Activated naive CD4-positive, alpha-beta T cell treated with anti-CD3 and anti-CD28 coated beads, Interleukin-2, amount 10 ng/mL, durations not matched to agents 7 days and 5 days (primary cell): Measurements from ENCODE around the gene PLXDC1.
"Not testable (repeated sequence)": the region's sequence is repeated elsewhere in the genome, so short reads cannot be mapped to it uniquely, and the experiment has no call there.

Experiments
- CTCF ChIA-PET: fragments of 350-600 bp; sonication (Branson Sonifier 250); formaldehyde crosslinking; loops from one replicate; lab custom pipeline; 2021; ENCODE audit warnings: antibody characterized with exemption; lab: Charles Lee
- DNase-seq: peaks from one replicate; pipeline ENCODE4 v3.0.0-alpha.2; 2020
- H3K27ac Mint-ChIP-seq: one replicate; pipeline ENCODE4 v1.8.0; 2021; ENCODE audit warnings: mild to moderate bottlenecking, moderate library complexity, mixed read lengths
- H3K27me3 Mint-ChIP-seq: one replicate; pipeline ENCODE4 v1.8.0; 2021; ENCODE audit warnings: mild to moderate bottlenecking, mixed read lengths
- H3K36me3 Mint-ChIP-seq: one replicate; pipeline ENCODE4 v1.8.0; 2021; ENCODE audit warnings: mixed read lengths
- H3K4me1 Mint-ChIP-seq: one replicate; pipeline ENCODE4 v1.8.0; 2021; ENCODE audit warnings: mixed read lengths
- H3K4me3 Mint-ChIP-seq: one replicate; pipeline ENCODE4 v1.8.0; 2021; ENCODE audit warnings: mild to moderate bottlenecking, moderate library complexity, mixed read lengths
- H3K9me3 Mint-ChIP-seq: one replicate; pipeline ENCODE4 v1.8.0; 2021; ENCODE audit warnings: mixed read lengths

Gene PLXDC1

DNA sequence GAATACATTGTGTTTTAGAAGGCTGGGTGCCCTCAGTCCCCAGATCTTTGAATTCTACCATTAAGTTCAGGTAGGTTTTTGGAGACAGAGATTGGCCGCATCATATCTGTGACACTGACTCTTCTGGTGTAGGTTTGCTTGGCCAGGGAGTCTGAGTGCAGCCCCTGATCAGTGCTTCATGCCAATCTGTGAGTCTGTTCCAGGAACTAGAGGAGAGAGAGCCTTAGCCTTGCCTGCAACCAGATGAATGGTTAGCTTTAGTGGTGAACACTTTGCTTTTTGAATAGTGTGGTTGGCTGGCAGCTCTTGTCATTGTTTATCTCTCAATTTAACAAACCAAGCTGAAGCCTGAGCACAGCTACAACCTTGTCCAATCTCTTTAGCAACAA is 87.8 kb downstream of the PLXDC1 start:
- Mint-ChIP-seq H3K27me3 (peaks cover 18% of the 10 kb centered on the region), H3K27ac (no peak overlapping the region), H3K9me3 (no peaks in the 10 kb centered on the region), H3K4me3 (no peak overlapping the region), H3K36me3 (no peaks in the 10 kb centered on the region), H3K4me1 (peaks cover 15% of the 10 kb centered on the region)
- CTCF ChIA-PET, result interaction anchor here (1.3 to 2.3 kb wide), 2 partner anchors 29 to 80 kb away, joined by 4 to 11 read pairs; no protein-coding TSS in a partner anchor
- DNase-seq, result no peak

DNA sequence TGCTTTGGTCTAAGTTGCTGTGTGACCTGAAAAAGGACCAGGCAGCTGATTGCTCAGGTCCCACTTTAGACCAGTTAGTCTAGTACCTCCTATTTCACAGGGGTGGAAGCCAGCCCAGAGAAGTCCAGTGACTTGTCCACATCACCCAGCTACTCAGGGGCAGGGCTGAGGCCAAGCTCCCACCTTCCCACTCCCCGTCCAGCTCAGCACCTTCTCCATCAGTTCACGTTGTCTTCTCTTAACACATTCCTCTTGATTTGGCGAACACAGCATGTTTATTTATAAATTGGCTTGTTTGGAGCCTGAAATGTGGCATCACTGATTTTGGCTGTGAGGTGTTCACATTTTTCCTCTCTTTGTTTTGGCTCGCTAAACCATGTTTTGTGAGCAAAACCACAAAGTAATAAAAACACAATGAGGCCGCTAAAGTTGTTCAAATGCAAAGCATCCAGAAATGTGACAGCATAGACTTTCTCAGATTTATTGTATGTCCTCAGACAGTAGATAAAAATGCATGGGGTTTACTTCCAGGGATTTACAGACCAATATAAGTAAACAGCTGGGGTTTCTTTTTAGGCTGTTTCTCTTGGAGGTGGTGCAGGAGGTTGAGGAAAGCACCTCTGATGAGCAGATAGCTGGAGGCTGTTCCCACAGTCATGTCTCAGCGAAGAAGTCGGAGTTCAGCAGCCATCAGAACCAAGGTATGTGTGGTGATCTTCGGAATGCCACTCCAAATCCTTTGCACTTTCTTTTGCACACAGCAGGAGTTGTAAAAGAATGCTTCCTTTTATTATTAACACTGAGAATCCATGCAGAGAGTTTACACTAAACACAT is 88.4 kb downstream of the PLXDC1 start:
- CTCF ChIA-PET, result interaction anchor here (0.6 to 1.3 kb wide), 3 partner anchors 29 to 396 kb away, joined by 3 to 6 read pairs (median 4); no protein-coding TSS in a partner anchor
- H3K4me1 Mint-ChIP-seq, result peaks cover 21% of the 10 kb centered on the region
- H3K36me3 Mint-ChIP-seq, result no peaks in the 10 kb centered on the region
- DNase-seq, result no peak
- H3K4me3 Mint-ChIP-seq, result no peak overlapping the region
- H3K9me3 Mint-ChIP-seq, result no peaks in the 10 kb centered on the region
- H3K27me3 Mint-ChIP-seq, result peaks cover 18% of the 10 kb centered on the region
- peak overlapping the region; percentile 24 for H3K27ac Mint-ChIP-seq

GRCh38 chr17:39058524-39058923 is 92.9 kb downstream of the PLXDC1 start:
- no peak for DNase-seq
- CTCF ChIA-PET, result interaction anchor here (1.7 to 3.3 kb wide), 2 partner anchors 75 to 95 kb away, joined by 4 to 13 read pairs; no protein-coding TSS in a partner anchor
- Mint-ChIP-seq H3K36me3 (peaks cover 1% of the 10 kb centered on the region), H3K27me3 (peaks cover 27% of the 10 kb centered on the region), H3K9me3 (peaks cover 3% of the 10 kb centered on the region), H3K4me3 (no peak overlapping the region), H3K4me1 (peaks cover 40% of the 10 kb centered on the region), H3K27ac (no peak overlapping the region)

DNA sequence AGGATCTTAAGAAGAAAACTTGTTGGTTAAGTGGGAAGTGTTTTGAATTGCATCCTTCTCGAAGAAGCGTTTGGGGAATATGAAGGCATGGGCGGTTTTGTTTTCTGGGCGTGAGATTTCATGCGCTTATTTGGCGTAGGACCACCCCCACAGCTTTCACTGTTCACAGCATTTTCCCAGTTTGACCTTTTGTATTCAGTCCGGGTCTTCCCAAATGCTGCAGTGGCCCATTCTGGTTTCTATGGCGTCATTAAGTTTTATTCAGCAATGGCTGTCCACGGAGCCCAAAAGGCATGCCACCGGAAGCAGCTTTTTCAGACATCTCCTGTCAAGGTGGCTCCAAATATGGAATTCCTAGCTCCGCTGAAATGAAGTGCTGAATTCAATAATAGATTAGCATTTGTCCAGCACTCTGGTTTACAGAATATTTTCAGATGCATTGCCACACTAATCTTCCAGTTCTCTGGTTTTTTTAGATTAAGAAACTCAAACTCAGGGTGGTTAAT is 93.7 kb downstream of the PLXDC1 start:
- Mint-ChIP-seq H3K9me3 (peaks cover 3% of the 10 kb centered on the region), H3K4me1 (peaks cover 32% of the 10 kb centered on the region), H3K4me3 (peak overlapping the region; percentile 81), H3K36me3 (peaks cover 1% of the 10 kb centered on the region), H3K27me3 (peaks cover 27% of the 10 kb centered on the region), H3K27ac (peak overlapping the region; percentile 90)
- CTCF ChIA-PET, result interaction anchor here (1.7 to 3.3 kb wide), 4 partner anchors 75 to 117 kb away, joined by 4 to 13 read pairs (median 8); no protein-coding TSS in a partner anchor
- no peak for DNase-seq

DNA sequence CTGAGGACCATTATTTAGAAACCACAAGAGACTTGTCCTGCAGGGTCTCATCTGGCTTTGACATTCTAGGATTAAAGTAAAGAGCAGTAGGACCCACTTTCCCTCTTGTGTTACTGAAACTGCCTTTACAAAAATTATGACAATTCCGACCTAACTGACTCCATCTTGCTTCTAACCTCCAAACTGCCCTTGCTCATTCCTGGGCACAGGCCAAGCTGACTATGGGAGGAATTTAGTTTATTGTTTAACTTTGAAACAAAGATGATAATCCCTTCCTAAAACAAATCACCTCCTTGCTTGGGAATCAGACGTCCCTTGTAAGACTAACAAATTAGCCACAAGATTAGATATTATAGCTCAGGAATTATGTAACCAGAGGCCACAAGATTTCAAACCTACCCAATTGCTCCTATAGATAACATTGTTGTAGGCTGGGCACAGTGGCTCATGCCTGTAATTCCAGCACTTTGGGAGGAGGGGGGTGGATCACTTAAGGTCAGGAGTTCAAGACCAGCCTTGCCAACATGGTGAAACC is 97.3 kb downstream of the PLXDC1 start:
- peaks cover 1% of the 10 kb centered on the region for H3K36me3 Mint-ChIP-seq
- CTCF ChIA-PET, result interaction anchor here (1.4 kb wide), 1 partner anchor 71 kb away, joined by 4 read pairs; no protein-coding TSS in a partner anchor
- no peak overlapping the region for H3K27ac Mint-ChIP-seq
- no peak for DNase-seq
- H3K27me3 Mint-ChIP-seq, result peaks cover 46% of the 10 kb centered on the region
- H3K4me1 Mint-ChIP-seq, result peaks cover 29% of the 10 kb centered on the region
- peaks cover 3% of the 10 kb centered on the region for H3K9me3 Mint-ChIP-seq
- H3K4me3 Mint-ChIP-seq, result no peak overlapping the region

GRCh38 chr17:39052423-39052822 is 99.0 kb downstream of the PLXDC1 start:
- H3K27ac Mint-ChIP-seq, H3K36me3 Mint-ChIP-seq, H3K4me3 Mint-ChIP-seq, DNase-seq, CTCF ChIA-PET: not testable (repeated sequence)
- H3K4me1 Mint-ChIP-seq, result peaks cover 17% of the 10 kb centered on the region
- H3K27me3 Mint-ChIP-seq, result peaks cover 46% of the 10 kb centered on the region
- H3K9me3 Mint-ChIP-seq, result peaks cover 13% of the 10 kb centered on the region

GRCh38 chr17:39051001-39051585 is 100.3 kb downstream of the PLXDC1 start:
- peaks cover 8% of the 10 kb centered on the region for H3K4me1 Mint-ChIP-seq
- H3K27me3 Mint-ChIP-seq, result peaks cover 42% of the 10 kb centered on the region
- no peak overlapping the region for H3K27ac Mint-ChIP-seq
- peaks cover 20% of the 10 kb centered on the region for H3K9me3 Mint-ChIP-seq
- CTCF ChIA-PET, result no interaction called here
- DNase-seq, result no peak
- no peak overlapping the region for H3K4me3 Mint-ChIP-seq
- H3K36me3 Mint-ChIP-seq, result peaks cover 14% of the 10 kb centered on the region

- Mint-ChIP-seq H3K27ac (peak overlapping the region; percentile 80), H3K9me3 (peaks cover 30% of the 10 kb centered on the region), H3K4me3 (no peak overlapping the region), H3K4me1 (peaks cover 3% of the 10 kb centered on the region), H3K27me3 (peaks cover 21% of the 10 kb centered on the region), H3K36me3 (peaks cover 16% of the 10 kb centered on the region)
- no peak for DNase-seq
- CTCF ChIA-PET, result interaction anchor here (1.3 kb wide), 1 partner anchor 118 kb away, joined by 4 read pairs; no protein-coding TSS in a partner anchor
Measured at GRCh38 chr17:39045948-39046679, 105.3 kb downstream of the PLXDC1 start.

DNA sequence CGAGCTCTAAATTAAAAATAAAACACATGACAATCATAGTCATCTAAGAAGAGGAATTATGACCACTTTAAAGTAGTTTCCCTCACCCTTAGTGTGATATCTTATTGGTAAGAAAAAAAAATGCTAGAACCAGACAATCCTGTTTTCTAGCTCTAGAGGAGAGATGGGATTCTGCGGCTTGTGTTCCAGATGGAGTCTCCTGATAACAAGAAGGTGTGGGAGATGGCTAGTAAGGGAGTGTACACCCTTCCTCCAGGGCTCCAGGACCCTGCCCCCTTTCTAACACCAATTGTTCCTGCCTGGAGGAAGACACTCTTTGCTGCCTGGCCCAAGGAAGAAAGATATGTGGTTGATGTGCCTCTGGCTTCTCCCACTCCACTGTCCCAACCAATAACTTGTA is 115.4 kb downstream of the PLXDC1 start:
- Mint-ChIP-seq H3K27me3 (peaks cover 40% of the 10 kb centered on the region), H3K4me1 (no peaks in the 10 kb centered on the region), H3K4me3 (no peak overlapping the region), H3K36me3 (no peaks in the 10 kb centered on the region), H3K9me3 (no peaks in the 10 kb centered on the region), H3K27ac (no peak overlapping the region)
- no peak for DNase-seq
- CTCF ChIA-PET, result no interaction called here

DNA sequence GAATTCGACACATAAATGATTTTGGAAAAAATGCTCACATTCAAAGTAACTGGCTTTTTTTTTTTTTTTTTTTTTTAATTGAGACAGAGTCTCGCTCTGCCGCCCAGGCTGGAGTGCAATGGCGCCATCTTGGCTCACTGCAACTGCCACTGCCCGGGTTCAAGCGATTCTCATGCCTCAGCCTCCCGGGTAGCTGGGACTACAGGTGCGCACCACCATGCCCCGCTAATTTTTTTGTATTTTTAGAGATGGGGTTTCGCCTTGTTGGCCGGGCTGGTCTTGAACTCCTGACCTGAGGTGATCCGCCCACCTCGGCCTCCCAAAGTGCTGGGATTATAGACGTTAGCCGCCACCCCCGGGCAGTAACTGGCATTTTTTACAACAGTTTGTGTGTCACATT is 115.9 kb downstream of the PLXDC1 start:
- H3K27ac Mint-ChIP-seq, DNase-seq, H3K9me3 Mint-ChIP-seq, H3K4me1 Mint-ChIP-seq, H3K4me3 Mint-ChIP-seq, H3K36me3 Mint-ChIP-seq, CTCF ChIA-PET: not testable (repeated sequence)
- H3K27me3 Mint-ChIP-seq, result peaks cover 42% of the 10 kb centered on the region

DNA sequence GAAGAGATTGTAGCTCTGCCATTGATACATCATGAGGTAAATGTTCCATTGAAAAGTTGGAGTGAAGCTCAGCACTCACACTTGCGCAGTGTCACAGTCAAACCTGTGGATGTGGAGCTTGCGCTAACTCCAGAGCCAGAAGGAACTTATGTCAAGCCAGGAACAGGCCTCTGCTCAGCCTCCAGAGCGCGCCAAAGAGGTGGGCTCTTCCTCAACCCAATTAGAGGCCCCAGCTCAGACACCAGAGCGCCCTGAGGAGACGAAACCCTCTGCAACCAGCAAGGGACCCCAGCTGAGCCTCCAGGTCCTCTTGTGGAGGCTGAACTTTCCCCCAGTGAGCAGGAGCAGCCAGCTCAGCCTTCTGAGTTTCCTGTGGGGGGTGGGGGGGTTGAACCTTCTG is 122.7 kb downstream of the PLXDC1 start:
- H3K4me3 Mint-ChIP-seq, result no peak overlapping the region
- H3K4me1 Mint-ChIP-seq, result peaks cover 13% of the 10 kb centered on the region
- no peaks in the 10 kb centered on the region for H3K9me3 Mint-ChIP-seq
- CTCF ChIA-PET, result interaction anchor here (1.3 to 2.0 kb wide), 2 partner anchors 13 to 45 kb away, joined by 3 to 10 read pairs; no protein-coding TSS in a partner anchor
- H3K36me3 Mint-ChIP-seq, result peaks cover 1% of the 10 kb centered on the region
- no peak overlapping the region for H3K27ac Mint-ChIP-seq
- peaks cover 67% of the 10 kb centered on the region for H3K27me3 Mint-ChIP-seq
- DNase-seq, result no peak

DNA sequence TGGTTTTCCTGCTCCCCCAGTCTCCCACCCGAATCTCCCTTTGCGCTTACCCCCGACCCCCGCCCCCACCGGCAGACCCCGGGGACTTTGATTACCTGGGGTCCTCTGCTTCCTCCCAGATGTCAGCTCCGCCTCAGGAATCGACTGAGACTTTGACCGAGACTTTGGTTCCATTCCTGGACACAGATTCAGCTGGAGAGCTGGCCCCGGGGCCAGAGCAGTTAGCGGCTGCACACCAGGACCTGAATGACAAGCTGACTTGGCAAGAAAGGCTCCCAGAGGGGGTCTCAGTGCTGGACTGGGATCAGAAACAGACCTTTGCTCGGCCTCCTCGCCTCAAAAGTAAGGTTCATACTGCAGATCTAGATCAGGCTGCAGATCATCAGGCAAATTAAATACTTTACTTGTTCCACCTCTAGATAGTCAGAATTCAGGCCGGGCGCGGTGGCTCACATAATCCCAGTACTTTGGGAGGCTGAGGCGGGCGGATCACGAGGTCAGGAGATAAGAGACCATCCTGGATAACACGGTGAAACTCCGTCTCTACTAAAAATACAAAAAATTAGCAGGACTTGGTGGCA is 123.9 kb downstream of the PLXDC1 start:
- CTCF ChIA-PET, result no interaction called here
- Mint-ChIP-seq H3K36me3 (peaks cover 1% of the 10 kb centered on the region), H3K4me1 (peaks cover 13% of the 10 kb centered on the region), H3K27ac (no peak overlapping the region), H3K27me3 (peaks cover 63% of the 10 kb centered on the region), H3K4me3 (no peak overlapping the region), H3K9me3 (no peaks in the 10 kb centered on the region)
- no peak for DNase-seq

DNA sequence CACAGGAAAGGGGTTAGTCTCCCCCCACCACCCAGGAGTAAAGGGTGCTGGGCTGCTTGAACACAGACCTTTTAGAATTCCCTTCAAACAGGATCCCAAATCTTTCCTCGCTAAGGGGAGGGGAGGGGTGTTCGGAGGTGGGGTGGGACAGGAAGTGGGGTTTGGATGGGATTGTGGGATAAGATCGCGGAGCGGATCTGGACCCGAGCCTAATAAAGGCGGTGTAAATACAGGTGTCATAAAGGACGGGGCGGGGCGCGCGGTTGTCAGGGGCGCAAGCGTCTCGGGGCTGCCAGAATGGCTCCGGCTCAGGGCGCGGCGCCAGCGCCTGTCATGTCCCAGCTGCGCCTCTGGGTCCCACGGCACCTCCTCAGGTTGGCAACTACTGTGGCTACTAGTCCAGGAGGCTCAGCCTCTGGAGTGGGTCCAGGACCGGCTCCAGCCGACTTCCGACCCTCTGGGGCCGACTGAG is 124.4 kb downstream of the PLXDC1 start:
- peak; percentile 32 for DNase-seq
- peaks cover 13% of the 10 kb centered on the region for H3K4me1 Mint-ChIP-seq
- H3K9me3 Mint-ChIP-seq, result no peaks in the 10 kb centered on the region
- H3K27ac Mint-ChIP-seq, result no peak overlapping the region
- CTCF ChIA-PET, result no interaction called here
- no peak overlapping the region for H3K4me3 Mint-ChIP-seq
- peaks cover 58% of the 10 kb centered on the region for H3K27me3 Mint-ChIP-seq
- H3K36me3 Mint-ChIP-seq, result peaks cover 1% of the 10 kb centered on the region
